HAP-1 (cell line): ENCODE data around the gene RNGTT.
A peak's percentile ranks its signal among the peaks of the same experiment; 100 is the strongest.
"Not testable (repeated sequence)": the region's sequence is repeated elsewhere in the genome, so short reads cannot be mapped to it uniquely, and the experiment has no call there.

Source experiments
- DNase-seq, 2 experiments: peaks; one replicate each; pipeline ENCODE4 v3.0.0-alpha.2; 2016 to 2020; ENCODE audit warnings: low spot score in 2 of 2
- H3K27me3 ChIP-seq: fragments of 250-450 bp; sonication (Bioruptor Pico); 2 replicates; pipeline ENCODE4 v1.5.1; 2020; ENCODE audit warnings: low read depth, mild to moderate bottlenecking, moderate library complexity
- H3K36me3 ChIP-seq: fragments of 250-450 bp; sonication (Bioruptor Pico); replicated peaks from 2 replicates; pipeline ENCODE4 v1.5.1; 2020; ENCODE audit warnings: mild to moderate bottlenecking
- H3K4me1 ChIP-seq: fragments of 250-450 bp; sonication (Bioruptor Pico); 2 replicates; pipeline ENCODE4 v1.5.1; 2020; ENCODE audit warnings: mild to moderate bottlenecking
- H3K4me3 ChIP-seq: fragments of 250-450 bp; sonication (Bioruptor Pico); 2 replicates; pipeline ENCODE4 v1.5.1; 2020; ENCODE audit warnings: mild to moderate bottlenecking, moderate library complexity
- H3K9me3 ChIP-seq: fragments of 250-450 bp; sonication (Bioruptor Pico); 2 replicates; pipeline ENCODE4 v1.5.1; 2020; ENCODE audit warnings: mild to moderate bottlenecking, moderate library complexity
- in situ Hi-C: fragments of 300-500 bp; cut with MboI; formaldehyde crosslinking; loops from 3 replicates; pipeline ENCODE4 v1.14.3; 2020; ENCODE audit warnings: low sequenced_read_pairs, inconsistent platforms, mixed read lengths

The RNGTT gene

DNA sequence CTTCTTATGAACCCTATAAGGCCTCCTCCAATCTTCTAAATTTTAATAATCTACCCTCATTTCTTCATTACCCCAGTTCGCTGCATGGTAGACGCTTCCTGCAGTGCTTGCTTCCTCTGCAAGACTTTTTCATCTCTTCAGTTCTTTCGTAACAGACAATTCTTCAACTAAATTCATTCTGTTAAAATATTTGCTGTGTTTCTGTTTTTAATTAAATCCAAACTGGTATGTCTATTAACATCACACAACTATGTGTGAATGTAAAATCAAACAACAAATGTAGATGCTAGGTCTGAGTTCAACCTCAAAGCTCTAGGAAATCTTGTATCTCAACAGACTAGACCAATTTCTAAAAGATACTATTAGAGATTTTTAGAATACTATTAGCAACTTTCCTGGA lies 199.3 kb downstream of the RNGTT start:
- H3K36me3 ChIP-seq, result no peaks in the 10 kb centered on the region
- H3K4me3 ChIP-seq, result no peak overlapping the region
- DNase-seq, result no peak
- in situ Hi-C loops, result no loop called here
- H3K9me3 ChIP-seq, result no peaks in the 10 kb centered on the region
- no peaks in the 10 kb centered on the region for H3K4me1 ChIP-seq
- no peaks in the 10 kb centered on the region for H3K27me3 ChIP-seq

DNA sequence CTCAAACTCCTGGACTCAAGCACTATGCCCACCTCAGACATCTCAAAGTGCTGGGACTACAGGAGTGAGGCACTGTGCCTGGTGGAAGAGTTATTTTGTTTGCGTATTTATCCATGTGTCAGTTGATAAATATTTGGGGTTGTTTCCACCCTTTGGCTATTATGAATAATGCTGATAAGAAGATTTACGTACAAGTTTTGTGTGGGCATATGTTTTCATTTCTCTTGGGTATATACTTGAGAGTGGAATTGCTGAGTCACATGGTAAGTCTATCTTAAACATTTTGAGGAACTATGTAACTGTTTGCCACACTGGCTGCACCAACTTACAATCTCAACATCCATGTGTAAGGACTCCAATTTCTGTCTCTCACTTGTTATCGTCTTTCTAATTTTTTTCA lies 200.3 kb downstream of the RNGTT start:
- no peak for DNase-seq
- in situ Hi-C loops, result no loop called here

DNA sequence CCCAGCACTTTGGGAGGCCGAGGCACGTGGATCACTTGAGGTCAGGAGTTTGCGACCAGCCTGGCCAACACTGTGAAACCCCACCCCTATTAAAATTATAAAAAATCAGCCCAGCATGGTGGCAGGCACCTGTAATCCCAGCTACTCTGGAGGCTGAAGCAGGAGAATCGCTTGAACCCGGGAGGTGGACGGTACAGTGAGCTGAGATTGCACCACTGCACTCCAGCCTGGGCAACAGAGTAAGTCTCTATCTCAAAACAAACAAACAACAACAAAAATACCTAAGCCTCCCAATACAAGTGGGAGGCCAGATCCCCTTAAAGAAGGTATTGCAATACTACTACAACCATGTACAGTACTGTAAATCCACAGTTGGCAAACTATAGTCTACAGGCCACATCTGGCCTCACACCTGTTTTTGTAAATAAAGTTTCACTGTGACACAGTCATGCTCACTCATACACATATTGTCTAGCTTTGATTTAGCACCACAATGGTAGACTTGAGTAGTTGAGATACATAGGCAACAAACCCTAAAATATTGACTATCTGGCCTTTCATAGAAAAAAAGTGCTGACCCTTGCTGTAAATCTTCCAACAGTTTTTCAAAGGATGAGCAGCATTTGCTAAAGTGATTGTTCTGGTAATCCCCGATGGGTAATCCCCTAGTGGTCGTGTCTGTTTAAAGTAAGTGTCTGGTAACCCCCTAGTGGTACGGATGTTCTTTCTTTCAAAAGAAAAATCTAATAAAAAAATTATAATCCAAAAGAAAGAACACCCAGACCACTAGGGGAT lies 202.0 kb downstream of the RNGTT start:
- H3K9me3 ChIP-seq, result no peaks in the 10 kb centered on the region
- in situ Hi-C loops, result no loop called here
- H3K36me3 ChIP-seq, result no peaks in the 10 kb centered on the region
- peak in 1 of 2 experiments; percentile 6 for DNase-seq
- no peak overlapping the region for H3K4me3 ChIP-seq
- H3K27me3 ChIP-seq, result no peaks in the 10 kb centered on the region
- no peaks in the 10 kb centered on the region for H3K4me1 ChIP-seq

More for the DNA sequence above, 200.3 kb downstream of the RNGTT start:
- Histone ChIP-seq H3K4me1 (no peaks in the 10 kb centered on the region), H3K4me3 (no peak overlapping the region), H3K9me3 (no peaks in the 10 kb centered on the region), H3K27me3 (no peaks in the 10 kb centered on the region), H3K36me3 (no peaks in the 10 kb centered on the region)

DNA sequence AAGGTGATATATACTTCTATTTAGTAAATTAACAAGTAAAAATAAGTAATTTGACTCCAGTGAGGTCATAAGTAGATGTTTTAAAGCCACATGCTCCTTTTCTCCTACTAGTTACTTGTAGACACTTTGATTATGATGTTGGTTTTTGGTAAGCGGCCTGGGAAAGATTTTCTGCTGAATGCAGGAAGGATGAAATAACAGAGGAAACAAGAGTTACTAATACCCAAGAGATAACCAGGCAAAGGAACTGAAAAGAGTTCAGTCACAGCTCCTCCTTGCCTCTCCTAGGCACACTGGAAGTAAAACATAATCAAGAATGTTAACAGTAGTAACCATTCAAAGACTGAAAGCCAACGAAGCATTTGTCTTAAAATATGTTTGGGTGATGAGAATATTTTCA lies 203.3 kb downstream of the RNGTT start:
- in situ Hi-C loops, result no loop called here
- H3K36me3 ChIP-seq, result no peaks in the 10 kb centered on the region
- H3K9me3 ChIP-seq, result no peaks in the 10 kb centered on the region
- H3K27me3 ChIP-seq, result no peaks in the 10 kb centered on the region
- H3K4me3 ChIP-seq, result no peak overlapping the region
- no peak for DNase-seq
- no peaks in the 10 kb centered on the region for H3K4me1 ChIP-seq

DNA sequence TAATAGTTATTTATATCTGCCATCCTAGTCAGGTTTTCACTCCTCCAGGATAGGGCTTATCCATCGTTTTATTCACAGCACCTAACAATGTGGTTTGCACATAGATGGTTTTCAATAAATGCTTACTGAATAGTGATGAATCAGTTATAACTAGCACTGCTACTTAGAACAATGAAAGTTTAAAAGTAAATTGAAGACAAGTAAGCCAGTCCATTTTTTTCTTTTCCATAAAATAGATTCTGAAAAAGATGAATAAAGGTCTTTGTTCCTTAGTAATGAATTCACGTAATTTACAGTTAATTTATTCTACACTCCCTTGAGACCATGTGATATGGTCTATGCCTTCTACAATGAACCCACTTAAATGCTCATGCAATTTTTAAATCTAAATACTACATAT lies 212.5 kb downstream of the RNGTT start:
- DNase-seq, result no peak
- H3K27me3 ChIP-seq, result no peaks in the 10 kb centered on the region
- H3K9me3 ChIP-seq, result no peaks in the 10 kb centered on the region
- in situ Hi-C loops, result no loop called here
- H3K4me1 ChIP-seq, result no peaks in the 10 kb centered on the region
- H3K4me3 ChIP-seq, result no peak overlapping the region
- no peaks in the 10 kb centered on the region for H3K36me3 ChIP-seq

DNA sequence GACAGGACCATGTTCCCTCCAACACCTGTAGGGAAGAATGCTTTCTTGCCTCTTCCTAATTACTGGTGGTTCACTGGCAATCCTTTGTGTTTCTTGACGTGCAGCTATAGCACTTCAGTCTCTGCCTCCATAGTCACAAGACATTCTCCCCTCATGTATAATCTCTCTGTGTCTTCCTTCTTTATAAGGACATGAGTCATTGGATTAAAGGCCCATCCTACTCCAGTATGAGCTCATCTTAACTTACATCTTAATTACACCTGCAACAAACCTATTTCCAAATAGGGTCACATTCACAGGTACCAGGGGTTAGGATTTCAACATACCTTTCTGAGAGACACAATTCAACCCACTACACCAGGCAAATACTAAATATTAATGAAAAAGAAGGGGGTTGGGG lies 213.6 kb downstream of the RNGTT start:
- H3K4me1 ChIP-seq, result no peaks in the 10 kb centered on the region
- in situ Hi-C loops, result no loop called here
- no peak for DNase-seq
- H3K36me3 ChIP-seq, result no peaks in the 10 kb centered on the region
- H3K27me3 ChIP-seq, result no peaks in the 10 kb centered on the region
- H3K9me3 ChIP-seq, result no peaks in the 10 kb centered on the region
- H3K4me3 ChIP-seq, result no peak overlapping the region

DNA sequence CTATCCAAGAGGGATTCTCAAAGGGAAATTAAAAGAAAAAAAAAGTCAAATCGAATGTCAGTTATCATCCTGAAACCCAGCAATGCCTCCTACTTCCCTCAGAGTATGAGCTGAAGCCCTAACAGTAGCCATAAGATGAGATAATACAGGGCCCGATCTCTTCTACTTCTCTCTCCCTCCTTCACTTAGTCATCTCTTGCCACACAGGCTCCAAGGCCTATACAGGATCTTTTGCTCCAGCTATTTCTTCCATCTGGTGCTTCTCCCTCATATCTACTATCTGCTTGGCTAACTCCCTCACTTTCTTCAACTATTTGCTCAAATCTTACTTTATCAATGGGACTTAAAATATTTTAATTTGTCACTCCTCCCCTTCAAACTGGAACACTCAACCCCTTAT lies 215.3 kb downstream of the RNGTT start:
- in situ Hi-C loops, result no loop called here
- no peaks in the 10 kb centered on the region for H3K9me3 ChIP-seq
- no peak for DNase-seq
- H3K4me3 ChIP-seq, result no peak overlapping the region
- no peaks in the 10 kb centered on the region for H3K27me3 ChIP-seq
- H3K36me3 ChIP-seq, result no peaks in the 10 kb centered on the region
- no peaks in the 10 kb centered on the region for H3K4me1 ChIP-seq

DNA sequence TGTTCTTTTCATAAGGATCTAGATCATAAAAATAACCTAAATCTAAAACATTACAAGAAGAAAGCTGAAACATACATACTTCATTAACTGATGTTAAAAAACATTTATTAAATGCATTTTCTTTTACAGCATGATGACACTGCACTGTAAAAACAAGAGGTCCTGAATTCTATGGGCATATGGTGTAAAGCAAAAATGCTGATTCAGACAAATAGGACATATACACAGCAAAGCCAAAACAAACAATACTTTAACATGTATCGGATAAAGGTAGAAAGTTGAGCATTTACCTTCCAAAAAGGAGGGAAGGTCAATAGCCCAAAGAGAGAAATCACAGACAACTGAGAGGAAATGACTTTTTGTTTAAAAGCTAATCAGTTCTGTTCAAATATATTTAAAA lies 221.5 kb downstream of the RNGTT start:
- H3K9me3 ChIP-seq, result no peaks in the 10 kb centered on the region
- no peaks in the 10 kb centered on the region for H3K36me3 ChIP-seq
- no peaks in the 10 kb centered on the region; the same call in 1 of the 2 replicates for H3K4me1 ChIP-seq
- no peaks in the 10 kb centered on the region for H3K27me3 ChIP-seq
- DNase-seq, result no peak
- no peak overlapping the region for H3K4me3 ChIP-seq
- in situ Hi-C loops, result no loop called here

DNA sequence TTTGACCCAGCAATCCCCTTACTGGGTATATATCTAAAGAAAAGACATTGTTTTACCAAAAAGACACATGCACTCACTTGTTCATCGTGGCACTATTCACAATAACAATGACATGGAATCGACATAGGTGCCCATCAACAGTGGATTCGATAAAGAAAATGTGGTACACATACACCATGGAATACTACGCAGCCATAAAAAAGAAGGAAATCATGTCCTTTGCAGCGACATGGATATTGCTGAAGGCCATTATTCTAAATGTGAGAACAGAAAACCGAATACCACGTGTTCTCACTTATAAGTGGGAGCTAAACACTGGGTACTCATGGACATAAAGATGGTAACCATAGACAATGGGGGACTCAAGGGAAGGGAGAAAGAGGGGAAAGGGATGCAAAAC lies 222.3 kb downstream of the RNGTT start:
- in situ Hi-C loops, result no loop called here
- H3K27me3 ChIP-seq, result no peaks in the 10 kb centered on the region
- DNase-seq, result no peak
- no peak overlapping the region for H3K4me3 ChIP-seq
- no peaks in the 10 kb centered on the region for H3K9me3 ChIP-seq
- H3K36me3 ChIP-seq, result no peaks in the 10 kb centered on the region
- H3K4me1 ChIP-seq, result no peaks in the 10 kb centered on the region; the same call in 1 of the 2 replicates

DNA sequence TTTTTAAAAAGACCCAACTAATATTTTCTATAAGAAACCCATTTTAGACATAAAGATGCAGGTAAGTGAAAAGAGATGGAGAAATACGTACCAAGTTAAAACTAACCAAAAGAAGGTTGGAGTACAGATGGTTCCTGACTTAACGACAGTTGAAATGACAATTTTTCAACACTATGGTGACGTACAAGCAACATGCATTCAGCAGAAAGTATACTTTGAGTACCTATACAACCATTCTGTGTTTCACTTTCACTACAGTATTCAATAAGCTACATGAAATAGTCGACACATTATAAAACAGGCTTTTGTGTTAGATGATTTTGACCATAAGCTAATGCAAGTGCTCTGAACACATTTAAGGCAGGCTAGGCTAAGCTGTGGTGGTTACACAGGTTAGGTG lies 228.9 kb downstream of the RNGTT start:
- Histone ChIP-seq H3K9me3 (no peaks in the 10 kb centered on the region), H3K36me3 (no peaks in the 10 kb centered on the region), H3K27me3 (no peaks in the 10 kb centered on the region), H3K4me1 (peaks cover 18% of the 10 kb centered on the region), H3K4me3 (no peak overlapping the region)
- in situ Hi-C loops, result no loop called here
- DNase-seq, result no peak

DNA sequence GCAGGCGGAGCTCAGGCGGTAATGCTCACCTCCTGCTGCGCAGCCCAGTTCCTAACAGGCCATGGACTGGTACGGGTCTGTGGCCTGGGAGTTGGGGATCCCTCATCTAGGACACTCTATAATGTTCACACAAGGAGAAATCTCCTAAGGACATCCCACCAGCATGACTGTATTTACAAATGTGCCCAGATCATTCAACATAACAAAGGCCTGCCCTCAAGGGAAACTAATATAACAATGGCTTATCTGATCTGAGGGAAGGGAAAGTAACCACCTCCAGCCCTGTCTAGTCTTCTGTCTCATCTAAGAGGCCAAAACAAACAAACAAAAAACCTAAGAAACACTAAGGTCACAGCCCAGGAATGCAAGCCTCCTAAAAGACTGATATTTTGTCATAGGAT lies 232.8 kb downstream of the RNGTT start:
- DNase-seq, result peak; percentile 76 to 95
- Histone ChIP-seq H3K9me3 (no peaks in the 10 kb centered on the region), H3K27me3 (no peaks in the 10 kb centered on the region), H3K4me1 (peaks cover 48% of the 10 kb centered on the region), H3K36me3 (no peaks in the 10 kb centered on the region), H3K4me3 (no peak overlapping the region)
- in situ Hi-C loops, result no loop called here

DNA sequence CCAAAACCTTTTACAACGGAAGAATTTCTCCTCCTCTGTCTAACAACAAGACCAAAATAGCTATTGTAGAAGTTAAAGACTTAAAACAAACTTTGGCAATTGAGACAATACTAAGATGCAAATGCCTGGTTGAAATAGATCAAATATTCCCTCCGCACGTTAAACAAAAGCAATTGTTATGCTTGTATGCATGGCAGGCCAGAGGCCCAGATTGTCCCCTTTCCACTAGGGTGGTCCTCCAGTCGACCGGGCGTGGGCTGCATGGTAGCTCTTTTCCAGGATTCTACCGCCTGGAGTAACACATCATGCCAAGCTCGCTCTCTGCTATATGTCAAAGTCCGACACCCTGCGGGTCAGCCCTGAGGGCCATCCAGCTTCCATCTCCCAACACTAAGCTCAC lies 234.7 kb downstream of the RNGTT start:
- no peaks in the 10 kb centered on the region for H3K9me3 ChIP-seq
- peak; percentile 66 to 72 for DNase-seq
- H3K4me1 ChIP-seq, result peaks cover 53% of the 10 kb centered on the region
- no peaks in the 10 kb centered on the region for H3K36me3 ChIP-seq
- H3K27me3 ChIP-seq, result no peaks in the 10 kb centered on the region
- H3K4me3 ChIP-seq, result no peak overlapping the region
- in situ Hi-C loops, result no loop called here

DNA sequence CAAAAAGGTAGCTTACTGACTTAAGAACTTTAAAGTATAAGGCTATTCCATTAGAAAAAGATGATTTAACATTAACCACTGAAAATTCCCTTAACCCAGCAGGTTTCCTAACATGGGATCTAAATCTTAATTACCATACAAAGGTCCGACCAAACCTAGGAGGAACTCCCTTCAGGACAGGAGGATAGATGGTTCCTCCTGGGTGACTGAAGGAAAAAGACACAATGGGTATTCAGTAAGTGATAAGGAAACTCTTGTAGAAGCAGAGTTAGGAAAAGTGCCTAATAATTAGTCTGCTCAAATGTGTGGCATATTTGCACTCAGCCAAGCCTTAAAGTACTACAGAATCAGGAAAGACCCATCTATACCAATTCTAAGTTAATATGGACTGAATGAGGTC lies 237.0 kb downstream of the RNGTT start:
- in situ Hi-C loops, H3K9me3 ChIP-seq, H3K36me3 ChIP-seq, DNase-seq, H3K4me3 ChIP-seq, H3K27me3 ChIP-seq: not testable (repeated sequence)
- H3K4me1 ChIP-seq, result peaks cover 49% of the 10 kb centered on the region

DNA sequence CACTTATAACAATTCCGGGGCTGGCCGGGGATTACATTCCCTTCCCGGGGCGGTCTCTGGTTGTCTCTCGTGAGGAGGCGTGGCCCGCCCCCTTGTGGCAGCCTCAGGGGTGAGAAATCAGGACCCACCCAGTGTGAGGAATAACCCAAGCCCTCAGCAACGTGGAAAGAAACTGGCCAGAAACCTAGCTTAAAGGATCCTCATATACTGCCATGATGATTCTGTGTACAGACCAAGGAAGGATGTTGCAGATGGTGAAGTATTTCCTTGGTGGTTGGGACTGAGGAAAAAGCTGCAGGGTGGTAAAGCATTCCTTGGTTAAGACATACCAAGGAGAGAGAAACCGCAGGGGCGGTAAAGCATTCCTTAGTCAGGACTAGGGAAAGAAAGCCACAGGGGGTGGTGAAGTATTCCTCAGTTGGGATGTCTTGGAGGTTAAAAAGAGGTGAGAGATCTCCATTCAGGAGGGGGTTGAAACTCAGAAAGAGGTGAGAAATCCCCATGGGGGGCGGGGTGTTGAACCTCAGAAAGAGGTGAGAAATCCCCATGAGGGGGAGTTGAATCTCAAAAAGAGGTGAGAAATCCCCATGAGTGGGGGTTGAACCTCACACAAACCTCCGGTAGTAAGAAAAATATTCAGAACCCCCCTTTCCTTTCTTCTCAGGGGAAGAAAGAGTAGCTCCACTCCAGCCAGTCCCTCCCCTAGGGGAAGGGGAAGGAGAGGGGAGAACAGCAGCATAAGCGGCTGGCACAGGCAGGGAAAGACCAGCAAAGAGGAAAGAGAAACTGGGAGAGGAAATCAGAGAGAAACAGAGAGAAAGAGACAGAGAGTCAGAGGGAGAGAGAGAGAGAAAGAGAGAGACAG lies 238.1 kb downstream of the RNGTT start:
- H3K36me3 ChIP-seq, result no peaks in the 10 kb centered on the region
- in situ Hi-C loops, result no loop called here
- no peaks in the 10 kb centered on the region for H3K27me3 ChIP-seq
- DNase-seq, result peak in 1 of 2 experiments; percentile 85
- H3K4me3 ChIP-seq, result no peak overlapping the region
- H3K4me1 ChIP-seq, result peaks cover 48% of the 10 kb centered on the region
- no peaks in the 10 kb centered on the region for H3K9me3 ChIP-seq
